Breast epithelium (tissue), 4 donors: ENCODE results near the gene MDM4. TPM values are rescaled to one million over a fixed set of nuclear protein-coding genes. Genes with fewer than 3 reads are reported as not detected.
"Not testable (repeated sequence)": the region's sequence is repeated elsewhere in the genome, so short reads cannot be mapped to it uniquely, and the experiment has no call there.

Experiments
- DNase-seq, 2 donors: peaks; one replicate each; pipeline ENCODE4 v3.0.0-alpha.2; 2019; ENCODE audit warnings: low spot score in 2 of 2
- H3K27ac ChIP-seq, 2 donors: fragments of 200-600 bp; sonication (generic) in 1 of 2; one replicate each; pipeline ENCODE4 v1.5.1; 2016 to 2019; ENCODE audit warnings: mild to moderate bottlenecking in 1 of 2
- H3K27me3 ChIP-seq, 2 donors: fragments of 200-600 bp; sonication (generic) in 1 of 2; one replicate each; pipeline versions ENCODE4 v1.5.1 to v1.6.0; 2017 to 2019; ENCODE audit warnings: control low read depth in 1 of 2, mild to moderate bottlenecking in 1 of 2
- H3K36me3 ChIP-seq: fragments of 200-600 bp; one replicate; pipeline ENCODE4 v1.5.1; 2019
- H3K4me1 ChIP-seq, 2 donors: fragments of 200-600 bp; sonication (generic); one replicate each; pipeline ENCODE4 v1.5.1; 2016 to 2019; ENCODE audit warnings: control low read depth in 1 of 2
- H3K4me3 ChIP-seq, 3 donors: fragments of 200-600 bp; sonication (generic); 1 replicate in 2 of 3; 2 replicates in 1 of 3; pipeline ENCODE4 v1.5.1; 2016 to 2019; ENCODE audit warnings: mild to moderate bottlenecking in 3 of 3, moderate library complexity in 2 of 3
- H3K9me3 ChIP-seq, 2 donors: fragments of 200-600 bp; sonication (generic) in 1 of 2; one replicate each; pipeline ENCODE4 v1.5.1; 2016 to 2019; ENCODE audit warnings: control low read depth in 1 of 2
- POLR2A ChIP-seq: fragments of 450-650 bp; IDR thresholded peaks from one replicate; pipeline ENCODE4 v1.6.1; 2016; ENCODE audit warnings: antibody characterized with exemption, mild to moderate bottlenecking, moderate library complexity
- POLR2AphosphoS5 ChIP-seq, 3 donors: sonication (generic); formaldehyde crosslinking; IDR thresholded peaks; one replicate each; pipeline ENCODE4 v1.6.1; 2017; ENCODE audit warnings: antibody characterized with exemption in 3 of 3
- intact Hi-C: fragments of 100-400 bp; cut with DNase I; formaldehyde crosslinking; loops from one replicate; pipeline ENCODE4 v1.15.1; 2023; ENCODE audit warnings: low total_unique reads
- total RNA-seq, 3 donors: library from RNA; depleted of rRNA; stranded (reverse); fragments of >200 nt; gene quantifications; one replicate each; pipeline ENCODE4 v1.1.0, GENCODE V29; 2016
- TF ChIP-seq, protein P1 (sequence below), 3 donors: fragments of 450-650 bp; IDR thresholded peaks; one replicate each; pipeline ENCODE4 v1.5.1; 2016 to 2017; ENCODE audit warnings: antibody characterized with exemption in 3 of 3, mild to moderate bottlenecking in 3 of 3, moderate library complexity in 3 of 3

Gene MDM4
- total RNA-seq, 3 donors from 2014 or later, result 63.5 to 128 (median 103) TPM

DNA sequence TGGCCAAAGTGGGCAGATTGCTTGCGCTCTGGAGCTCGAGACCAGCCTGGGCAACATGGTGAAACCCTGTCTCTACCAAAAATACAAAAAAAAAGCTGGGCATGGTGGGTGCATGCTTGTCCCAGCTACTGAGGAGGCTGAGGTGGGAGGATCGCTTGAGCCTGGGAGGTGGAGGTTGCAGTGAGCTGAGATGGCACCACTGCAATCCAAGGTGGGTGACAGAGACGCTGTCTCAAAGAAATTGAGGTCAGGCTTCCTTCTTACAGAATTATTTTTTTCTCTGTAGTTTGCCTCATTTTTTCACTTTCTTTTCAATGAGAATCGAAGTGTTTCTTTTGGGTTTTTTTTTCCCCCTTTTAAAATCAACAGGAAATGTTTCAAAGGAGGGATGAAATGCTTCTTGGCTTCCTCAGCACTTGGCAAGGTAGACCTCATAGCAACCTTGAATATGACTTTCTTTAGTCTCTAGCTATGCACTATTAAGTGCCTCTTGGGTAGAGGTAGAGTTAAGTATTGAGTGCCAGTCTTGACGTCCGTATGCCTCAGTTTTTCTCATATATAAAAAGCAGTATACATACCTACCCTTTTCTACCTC, 40.3 kb downstream of the MDM4 start:
- Histone ChIP-seq H3K9me3 (no peaks in the 10 kb centered on the region), H3K36me3 (no peaks in the 10 kb centered on the region), H3K4me3 (no peak overlapping the region), H3K4me1 (no peaks in the 10 kb centered on the region), H3K27me3 (no peaks in the 10 kb centered on the region), H3K27ac (no peak overlapping the region)
- no peak for TF ChIP-seq POLR2A
- TF ChIP-seq, protein P1, sequence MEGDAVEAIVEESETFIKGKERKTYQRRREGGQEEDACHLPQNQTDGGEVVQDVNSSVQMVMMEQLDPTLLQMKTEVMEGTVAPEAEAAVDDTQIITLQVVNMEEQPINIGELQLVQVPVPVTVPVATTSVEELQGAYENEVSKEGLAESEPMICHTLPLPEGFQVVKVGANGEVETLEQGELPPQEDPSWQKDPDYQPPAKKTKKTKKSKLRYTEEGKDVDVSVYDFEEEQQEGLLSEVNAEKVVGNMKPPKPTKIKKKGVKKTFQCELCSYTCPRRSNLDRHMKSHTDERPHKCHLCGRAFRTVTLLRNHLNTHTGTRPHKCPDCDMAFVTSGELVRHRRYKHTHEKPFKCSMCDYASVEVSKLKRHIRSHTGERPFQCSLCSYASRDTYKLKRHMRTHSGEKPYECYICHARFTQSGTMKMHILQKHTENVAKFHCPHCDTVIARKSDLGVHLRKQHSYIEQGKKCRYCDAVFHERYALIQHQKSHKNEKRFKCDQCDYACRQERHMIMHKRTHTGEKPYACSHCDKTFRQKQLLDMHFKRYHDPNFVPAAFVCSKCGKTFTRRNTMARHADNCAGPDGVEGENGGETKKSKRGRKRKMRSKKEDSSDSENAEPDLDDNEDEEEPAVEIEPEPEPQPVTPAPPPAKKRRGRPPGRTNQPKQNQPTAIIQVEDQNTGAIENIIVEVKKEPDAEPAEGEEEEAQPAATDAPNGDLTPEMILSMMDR (IDR thresholded peaks at IDR 0.05), result no peak
- no peak for TF ChIP-seq POLR2AphosphoS5 (IDR thresholded peaks at IDR 0.05)
- intact Hi-C loops, result no loop called here
- no peak for DNase-seq

DNA sequence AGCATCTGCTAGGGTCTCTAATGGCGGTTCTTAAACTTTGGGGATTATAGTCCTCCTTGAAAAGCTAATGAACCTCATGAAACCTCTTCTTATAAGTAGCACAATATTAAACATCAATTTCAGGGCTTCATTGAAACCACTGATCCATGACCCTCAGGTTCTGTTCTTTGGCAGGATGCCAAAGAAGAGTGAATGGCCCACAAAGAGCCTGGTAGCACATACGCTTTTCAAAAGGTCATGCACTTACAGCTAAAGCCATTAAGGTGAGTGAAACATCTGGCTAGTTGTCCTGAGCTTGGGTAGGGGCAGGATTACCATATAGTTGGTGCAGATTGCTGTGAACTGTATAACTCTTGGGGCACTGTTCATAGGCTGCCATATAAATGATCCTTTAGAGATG, 42.3 kb downstream of the MDM4 start:
- Histone ChIP-seq H3K27ac (no peak overlapping the region), H3K4me1 (no peaks in the 10 kb centered on the region), H3K27me3 (no peaks in the 10 kb centered on the region), H3K36me3 (no peaks in the 10 kb centered on the region), H3K9me3 (no peaks in the 10 kb centered on the region), H3K4me3 (no peak overlapping the region)
- TF ChIP-seq POLR2A (no peak), POLR2AphosphoS5 (IDR thresholded peaks at IDR 0.05) (no peak)
- intact Hi-C loops, result no loop called here
- no peak for DNase-seq

DNA sequence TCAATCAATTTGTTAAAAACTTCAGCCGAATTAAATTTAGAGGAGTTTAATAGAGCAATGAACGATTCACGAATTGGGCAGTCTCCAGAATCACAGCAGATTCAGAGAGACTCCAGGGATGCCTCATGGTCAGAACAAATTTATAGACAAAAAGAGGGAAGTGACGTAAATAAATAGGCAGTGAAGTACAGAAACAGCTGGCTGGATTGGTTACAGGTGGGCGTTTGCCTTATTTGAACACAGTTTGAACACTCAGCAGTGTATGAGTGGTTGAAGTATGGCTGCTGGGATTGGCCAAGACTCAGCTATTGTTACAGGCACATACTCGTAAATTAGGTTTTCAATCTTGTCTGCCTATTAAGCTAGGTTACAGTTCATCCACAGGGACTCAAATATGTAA, 43.8 kb downstream of the MDM4 start:
- H3K4me3 ChIP-seq, H3K36me3 ChIP-seq, H3K27ac ChIP-seq, DNase-seq, H3K9me3 ChIP-seq, intact Hi-C loops, H3K4me1 ChIP-seq, H3K27me3 ChIP-seq: not testable (repeated sequence)

DNA sequence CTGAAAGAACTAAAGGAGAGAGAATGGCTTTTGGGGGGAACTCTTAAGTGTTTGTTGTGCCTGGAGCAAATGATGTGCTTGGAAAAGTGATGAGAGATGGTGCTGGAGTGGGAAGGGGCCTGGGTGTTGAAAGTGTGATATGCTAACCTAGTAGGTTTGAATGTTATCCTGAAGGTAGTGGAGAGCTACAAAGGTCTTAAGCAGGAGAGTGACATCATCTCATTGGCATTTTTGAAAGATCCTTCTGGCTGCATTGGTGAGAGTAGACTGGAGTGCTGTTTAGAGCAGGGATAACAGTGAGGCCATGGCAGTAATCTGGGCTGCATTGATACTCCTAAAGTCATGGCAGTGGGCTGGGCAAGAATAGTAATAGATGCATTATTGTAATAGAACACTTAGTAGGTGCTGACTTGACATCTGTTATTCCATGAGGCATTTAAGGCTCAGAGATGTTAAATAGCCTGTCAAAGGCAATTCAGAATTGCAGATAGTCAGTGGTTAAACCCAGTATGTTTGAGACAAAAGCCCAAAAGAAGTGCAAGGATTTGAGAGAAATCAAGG, 44.5 kb downstream of the MDM4 start:
- Histone ChIP-seq H3K4me1 (peaks cover 0 to 2% of the 10 kb centered on the region in 2 donors), H3K36me3 (no peaks in the 10 kb centered on the region), H3K9me3 (no peaks in the 10 kb centered on the region), H3K27me3 (no peaks in the 10 kb centered on the region), H3K4me3 (no peak overlapping the region), H3K27ac (no peak overlapping the region)
- no peak for DNase-seq
- intact Hi-C loops, result no loop called here
- TF ChIP-seq POLR2AphosphoS5 (IDR thresholded peaks at IDR 0.05) (no peak), POLR2A (no peak)
- TF ChIP-seq, protein P1 (IDR thresholded peaks at IDR 0.05), result no peak

DNA sequence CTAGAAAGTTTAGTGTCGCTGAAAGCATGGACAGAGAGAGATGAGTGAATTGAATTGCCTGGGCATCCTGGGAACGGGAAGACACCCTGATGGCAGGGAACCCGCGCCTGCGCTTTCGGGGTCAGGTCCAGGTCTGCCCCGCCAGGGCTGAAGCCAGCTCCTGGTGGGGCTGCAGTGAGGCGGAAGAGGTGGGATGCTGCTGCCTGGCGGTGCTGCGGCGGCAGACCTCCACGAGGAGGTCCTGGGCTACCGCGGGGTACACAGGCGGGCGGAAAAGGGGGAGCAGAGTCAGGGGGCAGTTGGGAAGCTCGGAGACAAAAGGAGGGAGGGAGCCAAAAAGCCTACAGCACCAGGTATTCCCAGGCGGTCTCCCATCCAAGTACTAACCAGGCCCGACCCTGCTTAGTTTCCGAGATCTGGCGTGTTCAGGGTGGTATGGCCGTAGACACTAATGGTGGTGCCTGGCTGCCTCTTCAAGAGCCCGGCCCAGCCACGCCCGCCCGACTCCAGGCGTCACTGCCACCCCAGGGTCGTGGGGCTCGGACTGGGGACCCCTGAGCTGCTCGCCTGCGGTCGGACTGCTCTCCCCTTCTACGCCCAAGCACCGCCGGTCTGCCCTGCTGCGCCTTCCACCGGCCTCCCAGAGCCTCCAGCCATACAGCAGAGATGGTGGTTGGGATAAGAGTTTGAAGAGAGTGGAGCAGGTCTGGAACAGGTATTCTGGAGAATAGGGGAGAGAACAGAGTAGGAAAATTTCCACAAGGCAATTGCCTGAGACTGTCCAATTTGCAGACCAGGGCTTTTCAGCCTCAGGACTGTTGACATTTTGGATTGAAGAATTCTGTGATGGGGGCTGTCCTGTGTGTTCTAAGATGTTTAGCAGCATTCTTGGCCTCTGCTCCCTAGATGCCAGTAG, 46.1 kb downstream of the MDM4 start:
- intact Hi-C loops, result no loop called here
- peak overlapping the region in 1 of 2 donors; percentile 26 for H3K27ac ChIP-seq

More for the DNA sequence above, 46.1 kb downstream of the MDM4 start:
- Histone ChIP-seq H3K4me3 (no peak overlapping the region), H3K9me3 (no peaks in the 10 kb centered on the region), H3K36me3 (no peaks in the 10 kb centered on the region), H3K27me3 (no peaks in the 10 kb centered on the region), H3K4me1 (peaks cover 0 to 9% of the 10 kb centered on the region in 2 donors)
- TF ChIP-seq, protein P1 (IDR thresholded peaks at IDR 0.05), result no peak
- TF ChIP-seq POLR2AphosphoS5 (IDR thresholded peaks at IDR 0.05) (no peak), POLR2A (no peak)
- DNase-seq, result peak in 1 of 2 donors; percentile 42
